Activated T-cell treated with anti-CD3 and anti-CD28 coated beads, Interleukin-2, amount 50 U/mL, for 4 hours (primary cell): ENCODE measurements around the gene FAM156A. TPM values are rescaled to one million over a fixed set of nuclear protein-coding genes. Genes with fewer than 3 reads are reported as not detected.
"Not testable (repeated sequence)": the region's sequence is repeated elsewhere in the genome, so short reads cannot be mapped to it uniquely, and the experiment has no call there.

ENCODE experiments used
- ATAC-seq, 2 donors: fragments of 200-7000 bp; cut with Tn5 transposase; one replicate each; pipeline ENCODE4 v1.10.0; 2021
- DNase-seq: peaks from one replicate; pipeline ENCODE4 v3.0.0-alpha.2; 2020
- H3K27me3 Mint-ChIP-seq: one replicate; pipeline ENCODE4 v1.8.0; 2021; ENCODE audit warnings: low read depth, mixed read lengths
- H3K36me3 Mint-ChIP-seq: one replicate; pipeline ENCODE4 v1.8.0; 2022; ENCODE audit warnings: mixed read lengths; ENCODE audit not compliant: insufficient read depth
- H3K4me1 Mint-ChIP-seq: one replicate; pipeline ENCODE4 v1.8.0; 2021; ENCODE audit warnings: low read depth, mixed read lengths
- H3K4me3 Mint-ChIP-seq: one replicate; pipeline ENCODE4 v1.8.0; 2021; ENCODE audit warnings: mild to moderate bottlenecking, moderate library complexity, mixed read lengths
- H3K9me3 Mint-ChIP-seq: one replicate; pipeline ENCODE4 v1.8.0; 2021; ENCODE audit warnings: mixed read lengths
- total RNA-seq, 3 donors: library from RNA; stranded (reverse); gene quantifications; one replicate each; pipeline ENCODE4 v1.2.1, GENCODE V29; 2021

The FAM156A gene
- total RNA-seq, 3 donors from 2014 or later = 19.4 to 23.5 (median 20.9) TPM

DNA sequence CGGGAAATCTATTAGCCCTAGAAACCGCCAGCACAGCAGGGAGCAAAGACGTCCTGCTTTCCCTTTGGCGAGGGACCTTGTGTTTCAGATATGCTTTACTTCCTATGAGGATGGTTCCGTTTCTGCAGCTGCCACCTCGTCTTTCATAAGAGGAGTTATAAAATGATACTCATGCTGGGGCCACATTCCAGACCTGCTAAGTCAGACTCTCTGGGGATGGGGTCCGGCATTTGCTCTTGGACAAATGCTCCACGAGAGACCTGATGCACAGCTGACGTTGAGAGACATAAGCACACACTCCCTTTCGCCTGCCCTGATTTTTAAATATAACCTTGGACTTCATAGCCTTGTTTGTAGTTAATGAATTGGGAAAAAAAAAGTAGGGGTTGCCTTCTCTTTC, 16.6 kb downstream of the FAM156A start:
- not testable (repeated sequence) for H3K9me3 Mint-ChIP-seq, H3K4me1 Mint-ChIP-seq, ATAC-seq, H3K27me3 Mint-ChIP-seq, DNase-seq, H3K4me3 Mint-ChIP-seq, H3K36me3 Mint-ChIP-seq

DNA sequence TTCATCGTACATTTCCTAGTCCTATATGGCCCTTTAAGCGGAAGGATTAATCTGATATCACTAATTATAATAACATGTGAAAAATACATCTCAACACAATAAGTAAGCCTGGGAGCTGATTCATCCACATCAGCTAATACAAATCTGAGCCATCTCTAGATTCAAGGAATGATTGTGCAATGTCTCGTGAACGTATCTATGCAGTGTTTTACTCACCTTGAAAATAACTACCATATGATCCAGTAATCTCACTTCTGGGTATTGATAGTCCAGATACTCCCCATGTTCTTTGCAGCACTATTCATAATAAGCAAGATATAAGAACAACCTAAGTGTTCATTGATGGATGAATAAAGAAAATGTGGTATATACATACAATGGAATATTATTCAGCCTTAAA, 17.6 kb downstream of the FAM156A start:
- not testable (repeated sequence) for H3K9me3 Mint-ChIP-seq, H3K4me3 Mint-ChIP-seq, H3K4me1 Mint-ChIP-seq, H3K27me3 Mint-ChIP-seq, ATAC-seq, H3K36me3 Mint-ChIP-seq, DNase-seq

DNA sequence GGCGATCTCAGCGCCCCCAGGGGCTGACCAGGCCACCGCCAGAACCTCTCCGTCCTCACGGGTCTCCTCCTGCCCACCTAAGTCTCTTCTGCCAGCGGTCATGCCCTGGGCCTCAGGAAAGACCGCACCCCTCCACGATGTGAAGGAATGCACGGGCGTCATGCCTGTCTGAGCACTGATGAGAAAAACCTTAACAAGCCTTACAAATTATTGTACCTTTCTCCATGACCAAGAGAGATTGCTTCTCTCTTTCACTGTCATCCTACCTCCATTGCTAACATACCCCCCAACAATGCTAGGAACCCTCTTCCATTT, 22.9 kb downstream of the FAM156A start:
- H3K4me3 Mint-ChIP-seq = peak overlapping the region; percentile 90
- not testable (repeated sequence) for H3K27me3 Mint-ChIP-seq, DNase-seq, H3K36me3 Mint-ChIP-seq, H3K9me3 Mint-ChIP-seq, H3K4me1 Mint-ChIP-seq
- ATAC-seq = peak; percentile 6 to 9

DNA sequence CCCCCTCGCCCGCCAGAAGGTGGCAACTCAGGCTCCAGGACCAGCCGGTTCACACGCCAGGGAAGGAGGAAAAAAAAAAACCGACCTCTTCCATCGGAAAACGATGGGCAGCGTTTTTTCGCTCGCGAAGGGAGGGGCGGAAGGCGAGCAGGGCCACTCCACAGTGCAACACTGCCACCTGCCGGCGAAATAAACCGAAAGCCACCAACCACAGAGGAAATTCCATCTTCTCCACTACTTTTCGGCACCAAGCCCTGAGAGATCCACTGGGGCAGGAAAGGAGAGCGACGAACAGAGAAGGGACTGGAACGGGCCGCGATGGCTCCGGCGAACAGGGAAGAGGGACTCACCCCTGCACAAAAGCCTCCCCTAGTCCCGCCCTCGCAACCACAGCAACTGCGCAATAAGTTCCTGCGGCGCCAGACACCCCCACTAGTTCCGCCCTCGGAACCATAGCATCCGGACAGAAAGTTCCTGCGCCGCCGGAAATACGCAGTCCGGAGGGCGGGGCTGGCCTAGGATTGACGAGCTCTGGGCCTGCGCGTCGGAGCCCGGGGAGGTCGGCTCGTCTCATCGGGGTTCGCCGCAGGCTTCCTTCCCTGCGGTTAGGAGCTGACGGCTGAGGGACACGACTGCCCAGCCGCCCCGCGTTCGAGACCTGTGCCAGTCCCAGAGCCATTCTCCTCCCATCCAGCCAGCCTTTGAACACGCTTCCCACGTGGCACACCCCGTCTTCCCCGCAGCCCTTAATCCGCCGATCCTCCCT, 23.4 kb downstream of the FAM156A start:
- H3K4me3 Mint-ChIP-seq = peak overlapping the region; percentile 90
- H3K36me3 Mint-ChIP-seq = no peaks in the 10 kb centered on the region
- no peaks in the 10 kb centered on the region for H3K27me3 Mint-ChIP-seq
- peaks cover 2% of the 10 kb centered on the region for H3K4me1 Mint-ChIP-seq
- H3K9me3 Mint-ChIP-seq = no peaks in the 10 kb centered on the region
- peak; percentile 97 for ATAC-seq
- peak; percentile 95 for DNase-seq

DNA sequence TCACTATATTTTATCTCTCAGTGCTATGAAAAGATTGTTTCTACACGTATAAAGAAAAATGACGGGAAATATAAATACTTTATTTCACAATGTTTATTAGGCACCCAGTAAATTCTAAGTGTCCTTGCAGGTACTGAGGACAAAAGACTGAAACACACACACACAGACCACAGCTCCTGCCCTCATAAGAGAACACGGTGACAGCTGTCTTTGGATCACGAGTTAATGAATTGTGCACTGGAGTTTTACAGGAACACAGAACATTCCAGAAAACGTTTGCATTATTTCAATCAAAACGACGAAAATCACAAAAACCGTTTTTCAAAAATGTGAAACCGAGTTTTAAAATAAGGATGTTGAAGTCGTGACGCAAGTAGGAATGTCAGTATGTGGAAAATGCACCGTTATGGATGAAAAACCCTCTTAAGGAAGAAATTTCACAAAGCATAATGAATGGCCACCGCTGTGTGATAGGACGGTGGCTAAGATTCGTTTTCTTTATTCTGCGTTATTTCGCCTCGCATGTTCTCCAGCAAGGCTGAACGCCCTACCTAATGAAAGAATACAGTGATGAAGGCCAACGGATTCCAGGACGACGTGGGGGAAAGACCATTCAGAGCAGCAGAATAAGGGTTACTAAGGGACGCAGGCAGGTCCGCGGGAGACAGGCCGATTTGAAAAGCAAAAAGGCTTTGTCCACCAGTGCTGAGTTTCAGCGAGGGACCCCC, 24.2 kb downstream of the FAM156A start:
- Mint-ChIP-seq H3K4me1 (peaks cover 2% of the 10 kb centered on the region), H3K9me3 (no peaks in the 10 kb centered on the region), H3K36me3 (no peaks in the 10 kb centered on the region), H3K27me3 (no peaks in the 10 kb centered on the region), H3K4me3 (peak overlapping the region; percentile 90)
- ATAC-seq = peak in 1 of 2 donors; percentile 9
- DNase-seq = no peak

DNA sequence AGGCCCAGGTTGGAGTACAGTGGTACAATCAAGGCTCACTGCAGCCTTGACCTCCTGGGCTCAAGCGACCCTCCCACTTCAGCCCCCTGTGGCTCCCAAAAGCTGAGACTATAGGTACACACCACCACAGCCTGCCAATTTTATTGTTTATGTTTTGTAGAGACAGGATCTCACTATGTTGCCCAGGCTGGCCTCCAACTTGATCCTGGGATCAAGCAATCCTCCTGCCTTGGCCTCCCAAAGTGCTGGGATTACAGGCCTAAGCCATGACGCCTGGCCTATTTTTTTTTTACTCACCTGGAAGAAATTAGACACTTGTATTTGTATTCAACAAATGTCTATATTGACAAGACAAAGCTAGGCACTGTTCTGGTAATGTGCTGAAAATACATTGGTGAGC, 25.1 kb downstream of the FAM156A start:
- no peak for DNase-seq
- Mint-ChIP-seq H3K4me3 (no peak overlapping the region), H3K27me3 (no peaks in the 10 kb centered on the region), H3K4me1 (peaks cover 2% of the 10 kb centered on the region), H3K9me3 (no peaks in the 10 kb centered on the region), H3K36me3 (no peaks in the 10 kb centered on the region)
- no peak for ATAC-seq

DNA sequence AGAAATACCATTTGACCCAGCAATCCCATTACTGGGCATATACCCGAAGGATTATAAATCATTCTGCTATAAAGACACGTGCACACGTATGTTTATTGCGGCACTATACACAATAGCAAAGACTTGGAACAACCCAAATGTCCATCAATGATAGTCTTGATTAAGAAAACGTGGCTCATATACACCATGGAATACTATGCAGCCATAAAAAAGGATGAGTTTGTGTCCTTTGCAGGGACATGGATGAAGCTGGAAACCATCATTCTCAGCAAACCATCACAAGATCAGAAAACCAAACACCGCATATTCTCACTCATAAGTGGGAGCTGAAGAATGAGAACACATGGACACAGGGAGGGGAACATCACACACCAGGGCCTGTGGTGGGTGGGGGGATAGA, 28.1 kb downstream of the FAM156A start:
- H3K4me3 Mint-ChIP-seq, DNase-seq, H3K4me1 Mint-ChIP-seq, H3K27me3 Mint-ChIP-seq, ATAC-seq, H3K36me3 Mint-ChIP-seq, H3K9me3 Mint-ChIP-seq: not testable (repeated sequence)

DNA sequence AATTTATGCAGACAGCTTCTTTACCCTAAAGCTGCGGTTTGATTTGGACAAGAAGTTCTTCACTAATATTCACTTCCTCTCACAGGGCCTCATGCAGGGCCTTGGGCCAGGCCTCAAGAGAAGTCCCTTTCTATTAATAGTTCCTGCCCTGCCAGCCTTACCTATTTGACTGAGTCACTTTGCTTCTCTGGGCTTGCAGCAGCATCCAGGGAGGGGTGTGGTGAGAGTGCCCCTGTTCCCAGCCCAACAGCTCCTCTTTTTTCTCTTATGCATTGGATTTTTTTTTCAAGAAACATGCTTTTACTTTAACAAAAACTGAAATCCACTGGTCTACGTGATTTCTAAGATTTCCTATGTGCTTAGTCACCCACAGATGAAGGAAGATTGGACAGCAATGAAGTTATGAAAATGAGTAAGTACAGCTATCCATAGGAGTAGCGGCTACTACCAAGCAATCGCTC, 34.5 kb downstream of the FAM156A start:
- ATAC-seq = no peak
- no peak for DNase-seq
- Mint-ChIP-seq H3K27me3 (no peaks in the 10 kb centered on the region), H3K36me3 (no peaks in the 10 kb centered on the region), H3K4me3 (no peak overlapping the region), H3K9me3 (no peaks in the 10 kb centered on the region), H3K4me1 (peaks cover 6% of the 10 kb centered on the region)

DNA sequence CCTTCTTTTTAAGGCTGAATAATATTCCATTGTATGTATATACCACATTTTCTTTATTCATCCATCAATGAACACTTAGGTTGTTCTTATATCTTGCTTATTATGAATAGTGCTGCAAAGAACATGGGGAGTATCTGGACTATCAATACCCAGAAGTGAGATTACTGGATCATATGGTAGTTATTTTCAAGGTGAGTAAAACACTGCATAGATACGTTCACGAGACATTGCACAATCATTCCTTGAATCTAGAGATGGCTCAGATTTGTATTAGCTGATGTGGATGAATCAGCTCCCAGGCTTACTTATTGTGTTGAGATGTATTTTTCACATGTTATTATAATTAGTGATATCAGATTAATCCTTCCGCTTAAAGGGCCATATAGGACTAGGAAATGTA, 43.6 kb downstream of the FAM156A start:
- DNase-seq, H3K27me3 Mint-ChIP-seq, H3K4me1 Mint-ChIP-seq, H3K36me3 Mint-ChIP-seq, H3K4me3 Mint-ChIP-seq, ATAC-seq, H3K9me3 Mint-ChIP-seq: not testable (repeated sequence)

DNA sequence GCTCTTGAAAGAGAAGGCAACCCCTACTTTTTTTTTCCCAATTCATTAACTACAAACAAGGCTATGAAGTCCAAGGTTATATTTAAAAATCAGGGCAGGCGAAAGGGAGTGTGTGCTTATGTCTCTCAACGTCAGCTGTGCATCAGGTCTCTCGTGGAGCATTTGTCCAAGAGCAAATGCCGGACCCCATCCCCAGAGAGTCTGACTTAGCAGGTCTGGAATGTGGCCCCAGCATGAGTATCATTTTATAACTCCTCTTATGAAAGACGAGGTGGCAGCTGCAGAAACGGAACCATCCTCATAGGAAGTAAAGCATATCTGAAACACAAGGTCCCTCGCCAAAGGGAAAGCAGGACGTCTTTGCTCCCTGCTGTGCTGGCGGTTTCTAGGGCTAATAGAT, 44.6 kb downstream of the FAM156A start:
- not testable (repeated sequence) for DNase-seq, ATAC-seq, H3K4me3 Mint-ChIP-seq, H3K27me3 Mint-ChIP-seq, H3K9me3 Mint-ChIP-seq, H3K36me3 Mint-ChIP-seq, H3K4me1 Mint-ChIP-seq

DNA sequence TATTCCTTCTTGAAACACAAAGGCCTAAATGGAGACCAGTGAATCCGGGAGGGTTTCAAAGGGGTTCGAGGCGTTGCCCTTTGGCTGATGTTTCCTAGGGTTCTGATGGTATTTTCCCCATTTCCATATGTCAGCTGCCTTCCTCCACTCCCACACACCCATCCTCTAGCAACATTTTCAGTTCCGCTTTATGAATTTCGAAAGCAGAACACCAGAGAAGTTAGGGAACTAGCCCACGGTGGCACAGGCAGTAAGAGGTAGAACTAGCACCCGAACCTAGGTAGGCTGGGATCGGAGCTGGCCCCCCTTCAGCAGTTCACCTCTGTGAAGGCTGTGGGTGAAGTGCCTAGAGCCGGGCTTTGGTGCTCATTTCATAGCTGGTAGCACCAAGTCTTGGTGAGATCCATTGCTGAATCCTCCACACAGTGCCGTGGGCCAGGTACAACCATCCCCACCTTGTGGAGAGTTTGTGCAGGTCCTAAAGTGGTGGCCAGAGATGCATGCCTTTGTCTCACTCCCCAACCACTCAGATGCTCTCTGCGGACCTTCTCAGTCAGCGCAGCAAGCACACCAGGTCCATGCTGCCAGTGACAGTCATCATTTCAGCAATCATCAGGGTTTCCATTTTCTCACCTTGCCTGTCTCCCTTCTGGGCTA, 48.9 kb downstream of the FAM156A start:
- H3K27me3 Mint-ChIP-seq, H3K4me3 Mint-ChIP-seq, H3K36me3 Mint-ChIP-seq, DNase-seq, H3K4me1 Mint-ChIP-seq, ATAC-seq, H3K9me3 Mint-ChIP-seq: not testable (repeated sequence)

DNA sequence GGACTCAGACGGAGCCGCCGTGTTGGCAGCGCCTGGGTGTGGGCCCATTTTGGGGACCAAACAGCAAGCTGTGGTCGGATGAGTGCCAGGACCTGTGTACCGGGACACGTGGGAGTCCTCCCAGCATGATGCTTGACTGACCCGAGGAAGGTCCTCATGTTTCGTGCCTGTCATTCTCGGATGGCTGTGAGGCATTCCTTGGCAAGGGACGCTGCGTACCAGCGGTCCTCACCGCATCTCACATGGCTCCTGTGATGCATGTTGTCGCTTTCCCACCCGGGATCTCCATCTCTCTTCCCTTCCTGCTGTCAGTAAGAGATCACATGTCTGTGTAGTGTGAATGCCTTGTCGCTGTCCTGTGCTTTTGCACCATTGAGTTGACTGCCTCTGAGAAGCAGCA, 50.4 kb downstream of the FAM156A start:
- ATAC-seq = not testable (repeated sequence)

DNA sequence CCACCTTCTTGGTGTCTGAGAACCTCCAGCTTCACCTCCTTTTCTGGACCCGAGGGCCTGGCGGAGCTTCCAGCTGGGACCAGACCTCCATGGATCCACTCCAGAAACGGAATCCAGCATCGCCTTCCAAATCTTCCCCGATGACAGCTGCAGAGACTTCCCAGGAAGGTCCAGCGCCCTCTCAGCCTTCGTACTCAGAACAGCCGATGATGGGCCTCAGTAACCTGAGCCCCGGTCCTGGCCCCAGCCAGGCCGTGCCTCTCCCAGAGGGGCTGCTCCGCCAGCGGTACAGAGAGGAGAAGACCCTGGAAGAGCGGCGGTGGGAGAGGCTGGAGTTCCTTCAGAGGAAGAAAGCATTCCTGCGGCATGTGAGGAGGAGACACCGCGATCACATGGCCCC, 51.2 kb downstream of the FAM156A start:
- H3K36me3 Mint-ChIP-seq, H3K4me1 Mint-ChIP-seq: not testable (repeated sequence)

More for the DNA sequence above, 50.4 kb downstream of the FAM156A start:
- not testable (repeated sequence) for H3K4me1 Mint-ChIP-seq, H3K9me3 Mint-ChIP-seq, DNase-seq, H3K27me3 Mint-ChIP-seq, H3K36me3 Mint-ChIP-seq, H3K4me3 Mint-ChIP-seq

DNA sequence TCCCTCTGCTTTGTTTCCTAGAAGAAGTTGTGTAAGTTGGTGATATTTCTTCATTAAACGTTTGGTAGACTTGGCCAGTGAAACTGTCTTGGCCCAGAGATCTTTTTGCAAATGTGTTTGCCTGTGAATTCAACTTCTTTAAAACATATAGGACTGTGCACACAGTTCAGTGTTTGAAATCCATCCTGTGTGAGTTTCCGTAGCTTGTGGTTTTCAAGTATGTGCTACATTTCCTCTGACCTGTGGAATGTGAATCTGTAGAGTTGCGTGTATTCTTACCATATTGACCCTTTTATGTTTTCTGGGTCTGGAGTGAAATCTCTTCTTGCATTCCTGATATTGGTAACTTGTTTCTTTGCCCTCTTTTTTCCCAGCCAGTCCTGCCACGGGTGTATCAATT, 52.2 kb downstream of the FAM156A start:
- not testable (repeated sequence) for H3K4me3 Mint-ChIP-seq, H3K36me3 Mint-ChIP-seq, ATAC-seq, H3K27me3 Mint-ChIP-seq, DNase-seq, H3K9me3 Mint-ChIP-seq, H3K4me1 Mint-ChIP-seq

More for the DNA sequence above, 51.2 kb downstream of the FAM156A start:
- ATAC-seq, H3K4me3 Mint-ChIP-seq, H3K27me3 Mint-ChIP-seq, DNase-seq, H3K9me3 Mint-ChIP-seq: not testable (repeated sequence)

DNA sequence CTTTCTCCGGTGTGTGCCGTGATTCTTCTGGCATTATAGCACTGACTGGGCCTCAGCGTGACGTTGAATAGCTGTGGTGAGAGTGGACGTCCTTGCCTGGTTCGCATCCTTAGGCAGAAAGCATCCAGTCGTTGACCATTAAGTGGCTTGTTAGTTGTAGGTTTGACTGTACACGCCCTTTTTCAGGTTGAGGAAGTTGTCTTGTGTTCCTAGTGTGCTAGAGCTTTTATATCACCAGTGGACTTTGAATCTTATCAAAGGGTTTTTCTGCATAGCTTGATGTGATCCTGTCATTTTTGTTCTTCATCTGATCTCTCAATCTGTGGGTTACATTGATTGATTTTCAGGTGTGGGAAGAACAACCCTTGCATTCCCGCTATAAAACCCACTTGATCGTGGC, 52.8 kb downstream of the FAM156A start:
- H3K27me3 Mint-ChIP-seq, H3K9me3 Mint-ChIP-seq, H3K4me1 Mint-ChIP-seq, H3K36me3 Mint-ChIP-seq, ATAC-seq, DNase-seq, H3K4me3 Mint-ChIP-seq: not testable (repeated sequence)
